Mammary epithelial cell (primary cell): Measurements from ENCODE around the gene SHANK1.

ENCODE experiments used
- CTCF ChIP-seq, 2 donors: IDR thresholded peaks in 1 of 2; conservative IDR thresholded peaks in 1 of 2; 2 replicates each; pipeline ENCODE4 v1.5.1; 2011 to 2012; ENCODE audit warnings: inconsistent platforms in 2 of 2, low read length in 2 of 2, mild to moderate bottlenecking in 2 of 2, control low read depth in 1 of 2, low read depth in 1 of 2; ENCODE audit not compliant: insufficient read depth in 1 of 2; ENCODE audit errors: extremely low read depth in 1 of 2
- EZH2 ChIP-seq: IDR thresholded peaks from 2 replicates; pipeline ENCODE4 v1.6.1; 2012; ENCODE audit warnings: low read length, inconsistent platforms, borderline replicate concordance

- no peak for TF ChIP-seq CTCF (conservative IDR thresholded peaks at IDR 0.05 in 1 of 2, IDR thresholded peaks at IDR 0.05 in 1 of 2; ENCODE audit: extremely low read depth in 1 of 2, insufficient read depth in 1 of 2, low read depth in 1 of 2, low read length in 2 of 2)
- no peak for TF ChIP-seq EZH2
Observed at GRCh38 chr19:50739914-50740426, 20.4 kb upstream of the SHANK1 start.
